ENCODE measurements around the gene NPC1L1.

DNA sequence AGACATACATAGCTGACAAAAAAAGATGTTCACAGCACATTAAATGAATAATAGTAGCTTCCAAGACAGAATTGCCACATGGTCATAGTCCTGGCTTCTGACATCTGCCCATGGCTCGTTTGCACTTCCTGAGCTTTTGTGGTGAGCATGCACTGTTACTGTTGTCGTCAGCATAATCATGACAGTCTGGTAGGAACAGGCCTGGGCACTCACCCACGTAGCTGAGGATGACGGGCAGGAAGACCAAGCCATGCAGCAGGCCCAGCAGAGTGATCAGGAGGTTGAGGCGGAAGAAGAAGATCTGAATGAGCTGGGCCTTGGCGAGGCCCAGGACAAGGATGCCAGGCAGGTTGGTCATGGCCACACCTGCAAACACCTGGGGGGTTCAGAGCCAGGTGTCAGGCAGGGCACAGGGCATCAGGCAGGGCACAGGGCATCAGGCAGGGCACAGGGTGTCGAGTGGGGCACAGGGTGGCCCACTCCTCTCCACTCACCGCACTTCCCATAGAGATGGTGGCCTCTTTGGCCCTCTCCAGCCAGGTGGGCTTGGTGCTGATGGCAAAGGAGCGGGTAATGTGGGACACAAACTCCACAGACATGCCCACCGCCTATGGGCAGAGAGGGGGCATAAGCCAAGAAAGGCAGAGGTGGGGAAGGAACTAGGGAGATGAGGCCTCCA, 25.4 kb downstream of the NPC1L1 start:
- no peak for TF ChIP-seq CTCF (IDR thresholded peaks at IDR 0.05 in 2 of 3, conservative IDR thresholded peaks at IDR 0.05 in 1 of 3; ENCODE audit: borderline replicate concordance in 1 of 3, insufficient read depth in 1 of 3, low read depth in 2 of 3, low read length in 2 of 3)
- TF ChIP-seq EZH2 (IDR thresholded peaks at IDR 0.05): no peak
- TF ChIP-seq POLR2A (IDR thresholded peaks at IDR 0.05; ENCODE audit: borderline replicate concordance, extremely low read depth, insufficient read depth, insufficient read length): no peak
- TF ChIP-seq YY1 (IDR thresholded peaks at IDR 0.05; ENCODE audit: extremely low read depth, insufficient replicate concordance, low read depth, low read length): no peak
- TF ChIP-seq MAX (IDR thresholded peaks at IDR 0.05): no peak
- TF ChIP-seq SP1 (IDR thresholded peaks at IDR 0.05; ENCODE audit: low read depth): no peak
- no peak for TF ChIP-seq SIN3A (IDR thresholded peaks at IDR 0.05; ENCODE audit: low read depth)

All from HCT116 (cell line).